HFF-Myc (cell line): ENCODE measurements around the gene MLLT10.
"Not testable (repeated sequence)": the region's sequence is repeated elsewhere in the genome, so short reads cannot be mapped to it uniquely, and the experiment has no call there.

Source experiments
- DNase-seq: peaks from one replicate; pipeline ENCODE4 v3.0.0-alpha.2; 2011; ENCODE audit warnings: low read depth; ENCODE audit errors: extremely low read depth
- H3K4me3 ChIP-seq: replicated peaks from 2 replicates; pipeline ENCODE4 v1.5.1; 2011; ENCODE audit warnings: low read depth, mild to moderate bottlenecking, control low read depth, low read length
- TF ChIP-seq, protein P1 (sequence below): IDR thresholded peaks from 2 replicates; pipeline ENCODE4 v1.5.1; 2012; ENCODE audit warnings: mild to moderate bottlenecking, low read depth, low read length, control low read depth; ENCODE audit errors: missing control alignments

Gene MLLT10

DNA sequence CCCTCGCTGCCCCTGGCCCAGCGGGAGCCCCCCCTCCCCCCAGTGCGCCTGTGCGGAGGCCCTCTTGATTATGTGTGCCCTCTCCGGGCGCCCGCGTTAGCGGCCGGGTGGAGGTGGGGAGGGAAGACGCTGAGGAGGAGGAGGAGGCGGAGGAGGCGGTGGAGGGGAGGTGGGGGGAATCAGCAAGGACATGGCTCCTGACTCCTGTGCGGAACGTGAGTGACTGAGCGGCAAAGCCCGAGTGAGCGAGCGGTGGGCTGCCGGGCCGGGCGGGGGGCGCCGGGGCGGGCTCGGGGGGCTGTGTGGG, 201 bp downstream of the MLLT10 start:
- DNase-seq: no peak
- H3K4me3 ChIP-seq: peak overlapping the region; percentile 65

GRCh38 chr10:21534604-21535493, 817 bp downstream of the MLLT10 start:
- peak overlapping the region; percentile 65 for H3K4me3 ChIP-seq
- no peak for DNase-seq
- TF ChIP-seq, protein P1, sequence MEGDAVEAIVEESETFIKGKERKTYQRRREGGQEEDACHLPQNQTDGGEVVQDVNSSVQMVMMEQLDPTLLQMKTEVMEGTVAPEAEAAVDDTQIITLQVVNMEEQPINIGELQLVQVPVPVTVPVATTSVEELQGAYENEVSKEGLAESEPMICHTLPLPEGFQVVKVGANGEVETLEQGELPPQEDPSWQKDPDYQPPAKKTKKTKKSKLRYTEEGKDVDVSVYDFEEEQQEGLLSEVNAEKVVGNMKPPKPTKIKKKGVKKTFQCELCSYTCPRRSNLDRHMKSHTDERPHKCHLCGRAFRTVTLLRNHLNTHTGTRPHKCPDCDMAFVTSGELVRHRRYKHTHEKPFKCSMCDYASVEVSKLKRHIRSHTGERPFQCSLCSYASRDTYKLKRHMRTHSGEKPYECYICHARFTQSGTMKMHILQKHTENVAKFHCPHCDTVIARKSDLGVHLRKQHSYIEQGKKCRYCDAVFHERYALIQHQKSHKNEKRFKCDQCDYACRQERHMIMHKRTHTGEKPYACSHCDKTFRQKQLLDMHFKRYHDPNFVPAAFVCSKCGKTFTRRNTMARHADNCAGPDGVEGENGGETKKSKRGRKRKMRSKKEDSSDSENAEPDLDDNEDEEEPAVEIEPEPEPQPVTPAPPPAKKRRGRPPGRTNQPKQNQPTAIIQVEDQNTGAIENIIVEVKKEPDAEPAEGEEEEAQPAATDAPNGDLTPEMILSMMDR: no peak

More for the DNA sequence above, 201 bp downstream of the MLLT10 start:
- TF ChIP-seq, protein P1: no peak

DNA sequence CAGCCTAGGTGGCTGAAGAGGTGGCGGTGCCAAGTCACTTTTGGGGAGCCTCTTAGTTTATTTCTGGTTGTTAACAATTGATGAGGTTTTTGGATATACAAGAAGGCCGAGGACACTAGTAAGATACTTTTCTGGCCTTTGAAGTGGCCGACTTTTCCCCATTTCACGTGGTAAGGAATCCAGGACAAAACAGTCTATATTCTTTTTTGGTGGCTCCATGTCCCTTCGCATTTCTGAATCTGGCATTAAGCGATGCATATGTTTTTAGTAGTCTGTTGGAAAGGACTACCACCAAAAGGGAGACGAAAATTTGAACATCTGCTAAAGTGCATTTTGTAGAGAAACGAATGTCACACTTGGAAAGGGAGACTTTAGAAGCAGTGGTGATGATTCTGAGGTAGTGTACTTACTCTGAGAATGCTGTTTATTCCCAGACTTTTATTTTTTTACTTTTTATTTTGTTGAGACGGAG, 1.5 kb downstream of the MLLT10 start:
- peak overlapping the region; percentile 65 for H3K4me3 ChIP-seq
- TF ChIP-seq, protein P1: no peak
- no peak for DNase-seq

- peak overlapping the region; percentile 65 for H3K4me3 ChIP-seq
- not testable (repeated sequence) for DNase-seq
These were observed 1.9 kb downstream of the MLLT10 start for GRCh38 chr10:21535976-21536375.

DNA sequence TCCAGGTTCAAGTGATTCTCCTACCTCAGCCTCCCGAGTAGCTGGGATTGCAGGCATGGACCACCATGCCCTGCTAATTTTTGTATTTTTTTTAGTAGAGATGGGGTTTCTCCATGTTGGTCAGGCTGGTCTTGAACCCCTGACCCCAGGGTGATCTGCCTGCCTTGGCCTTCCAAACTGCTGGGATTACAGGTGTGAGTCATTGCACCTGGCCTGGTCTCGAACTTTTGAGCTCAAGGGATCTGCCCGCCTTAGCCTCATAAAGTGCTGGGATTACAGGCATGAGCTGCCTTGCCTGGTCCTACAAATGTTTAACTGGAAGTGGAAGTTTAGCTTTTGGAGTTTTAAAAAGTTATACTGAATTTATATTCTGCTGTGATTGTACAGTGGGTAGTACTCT, 2.8 kb downstream of the MLLT10 start:
- no peak for DNase-seq
- H3K4me3 ChIP-seq: no peak overlapping the region
- TF ChIP-seq, protein P1: no peak

- not testable (repeated sequence) for H3K4me3 ChIP-seq, DNase-seq
These were observed 6.7 kb downstream of the MLLT10 start for GRCh38 chr10:21540701-21541100.

DNA sequence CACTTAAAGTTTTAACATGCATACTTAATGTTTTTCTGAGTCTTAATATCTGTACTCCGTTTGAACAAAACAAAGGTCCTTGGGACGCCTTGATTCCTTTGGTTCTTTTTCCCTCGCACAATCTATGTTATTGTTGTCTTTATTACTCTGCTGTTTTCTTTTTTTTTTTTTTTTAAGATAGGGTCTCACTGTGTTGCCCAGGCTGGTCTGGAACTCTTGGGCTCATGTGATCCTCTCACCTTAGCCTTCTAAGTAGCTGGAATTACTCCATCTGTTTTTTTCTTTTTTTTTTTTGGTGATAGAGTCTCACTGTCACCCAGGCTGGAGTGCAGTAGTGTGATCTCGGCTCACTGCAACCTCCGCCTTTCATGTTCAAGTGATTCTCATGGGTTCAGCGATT, 13.2 kb downstream of the MLLT10 start:
- no peak overlapping the region for H3K4me3 ChIP-seq
- DNase-seq: no peak
- TF ChIP-seq, protein P1: no peak

GRCh38 chr10:21552638-21553037, 18.6 kb downstream of the MLLT10 start:
- DNase-seq: no peak
- no peak overlapping the region for H3K4me3 ChIP-seq
- TF ChIP-seq, protein P1: no peak
